ENCODE results near the gene DOCK7.

DNA sequence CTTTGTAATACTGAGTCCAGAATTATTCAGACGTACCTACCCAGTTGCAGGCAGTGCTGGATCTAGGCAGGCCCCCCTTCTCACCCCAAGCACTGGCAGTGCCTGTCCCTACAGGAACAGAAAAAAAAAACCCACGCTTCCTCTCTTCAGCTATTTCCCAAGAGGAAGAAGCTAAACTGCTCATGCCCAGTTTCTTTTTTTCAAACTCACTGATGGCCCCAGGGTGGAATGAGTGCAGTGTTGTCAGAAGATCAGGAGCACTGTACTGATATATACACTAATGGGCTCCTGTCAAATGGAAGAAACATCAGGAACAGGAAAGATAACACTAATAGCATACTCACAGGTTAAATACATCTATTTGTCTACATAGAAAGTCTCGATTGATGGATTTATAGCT lies 28.2 kb upstream of the DOCK7 start:
- no peak for TF ChIP-seq EZH2 (IDR thresholded peaks at IDR 0.05)
- no peak for TF ChIP-seq POLR2AphosphoS5 (IDR thresholded peaks at IDR 0.05; ENCODE audit: borderline replicate concordance, low read depth, low read length)
- no peak for TF ChIP-seq FOXP2 (optimal IDR thresholded peaks at IDR 0.05; ENCODE audit: control extremely low read depth, extremely low read length, insufficient read depth)
